HepG2 (cell line): Measurements from ENCODE around the gene TSNAXIP1. TPM values are rescaled to one million over a fixed set of nuclear protein-coding genes. Genes with fewer than 3 reads are reported as not detected.

Experiments
- BCL6 ChIP-seq: IDR thresholded peaks from 2 replicates; pipeline ENCODE4 v1.6.1; 2016; ENCODE audit warnings: missing genetic modification reagents, missing compliant biosample characterization
- NFE2L1 ChIP-seq: sonication (generic); formaldehyde crosslinking; IDR thresholded peaks from 2 replicates; pipeline ENCODE4 v1.4.0; 2020; ENCODE audit warnings: missing genetic modification reagents, mild to moderate bottlenecking, borderline replicate concordance
- STAT6 ChIP-seq: sonication (generic); formaldehyde crosslinking; IDR thresholded peaks from 2 replicates; pipeline ENCODE4 v1.4.0; 2020; ENCODE audit warnings: missing genetic modification reagents, mild to moderate bottlenecking, borderline replicate concordance
- ZNF138 ChIP-seq: sonication (generic); formaldehyde crosslinking; IDR thresholded peaks from 2 replicates; pipeline ENCODE4 v1.5.0; 2020; ENCODE audit warnings: mild to moderate bottlenecking, low read depth, missing genetic modification reagents
- ZNF550 ChIP-seq: sonication (generic); formaldehyde crosslinking; IDR thresholded peaks from 2 replicates; pipeline ENCODE4 v1.4.0; 2020; ENCODE audit warnings: mild to moderate bottlenecking, missing genetic modification reagents, borderline replicate concordance
- ZNF609 ChIP-seq: sonication (generic); formaldehyde crosslinking; IDR thresholded peaks from 2 replicates; pipeline ENCODE4 v1.4.0; 2020; ENCODE audit warnings: mild to moderate bottlenecking, missing genetic modification reagents, borderline replicate concordance
- ZNF619 ChIP-seq: sonication (generic); formaldehyde crosslinking; IDR thresholded peaks from 2 replicates; pipeline ENCODE4 v1.4.0; 2020; ENCODE audit warnings: mild to moderate bottlenecking, missing genetic modification reagents
- ZSCAN5A ChIP-seq: sonication (generic); formaldehyde crosslinking; IDR thresholded peaks from 2 replicates; pipeline ENCODE4 v1.8.0; 2022; ENCODE audit warnings: mild to moderate bottlenecking, missing genetic modification reagents, borderline replicate concordance
- polyA plus RNA-seq, 8 experiments: library from polyadenylated mRNA; depleted of rRNA in 3 of 8; stranded (reverse) in 7 of 8; unstranded in 1 of 8; fragments of >200 nt; fragmentation: Illumina TruSeq in 4 of 8; extraction: Trizol in 4 of 8; gene quantifications; 2 replicates each; pipeline versions ENCODE4 v1.2.1 to v1.2.3, GENCODE V29; 2011 to 2016; ENCODE audit warnings: low read depth in 4 of 8, missing spikeins in 1 of 8, mixed read lengths in 1 of 8; ENCODE audit not compliant: insufficient read depth in 1 of 8
- total RNA-seq, 5 experiments: library from RNA; depleted of rRNA; stranded (reverse); fragments of >200 nt; fragmentation: Illumina TruSeq; extraction: Trizol; gene quantifications; 2 replicates each; pipeline ENCODE4 v1.2.3, GENCODE V29; 2016; ENCODE audit warnings: low read depth in 1 of 5
- TF ChIP-seq, protein P1 (sequence below): sonication (generic); formaldehyde crosslinking; IDR thresholded peaks from 2 replicates; pipeline ENCODE4 v1.4.0; 2020; ENCODE audit warnings: missing genetic modification reagents, borderline replicate concordance
- TF ChIP-seq, protein P2 (sequence below): IDR thresholded peaks from 2 replicates; pipeline ENCODE4 v1.4.0; 2020; ENCODE audit warnings: mild to moderate bottlenecking, missing genetic modification reagents

TSNAXIP1 gene
- total and polyA plus RNA-seq, 2 of the 13 experiments (the other 11 are each of a cell fraction or from before 2014, with no cell fraction given), result 0.37 to 0.86 TPM

- no peak for TF ChIP-seq NFE2L1 (CRISPR knock-in tag)
- TF ChIP-seq, protein P1, sequence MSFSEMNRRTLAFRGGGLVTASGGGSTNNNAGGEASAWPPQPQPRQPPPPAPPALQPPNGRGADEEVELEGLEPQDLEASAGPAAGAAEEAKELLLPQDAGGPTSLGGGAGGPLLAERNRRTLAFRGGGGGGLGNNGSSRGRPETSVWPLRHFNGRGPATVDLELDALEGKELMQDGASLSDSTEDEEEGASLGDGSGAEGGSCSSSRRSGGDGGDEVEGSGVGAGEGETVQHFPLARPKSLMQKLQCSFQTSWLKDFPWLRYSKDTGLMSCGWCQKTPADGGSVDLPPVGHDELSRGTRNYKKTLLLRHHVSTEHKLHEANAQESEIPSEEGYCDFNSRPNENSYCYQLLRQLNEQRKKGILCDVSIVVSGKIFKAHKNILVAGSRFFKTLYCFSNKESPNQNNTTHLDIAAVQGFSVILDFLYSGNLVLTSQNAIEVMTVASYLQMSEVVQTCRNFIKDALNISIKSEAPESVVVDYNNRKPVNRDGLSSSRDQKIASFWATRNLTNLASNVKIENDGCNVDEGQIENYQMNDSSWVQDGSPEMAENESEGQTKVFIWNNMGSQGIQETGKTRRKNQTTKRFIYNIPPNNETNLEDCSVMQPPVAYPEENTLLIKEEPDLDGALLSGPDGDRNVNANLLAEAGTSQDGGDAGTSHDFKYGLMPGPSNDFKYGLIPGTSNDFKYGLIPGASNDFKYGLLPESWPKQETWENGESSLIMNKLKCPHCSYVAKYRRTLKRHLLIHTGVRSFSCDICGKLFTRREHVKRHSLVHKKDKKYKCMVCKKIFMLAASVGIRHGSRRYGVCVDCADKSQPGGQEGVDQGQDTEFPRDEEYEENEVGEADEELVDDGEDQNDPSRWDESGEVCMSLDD (CRISPR knock-in tag), result no peak
- no peak for TF ChIP-seq ZNF138 (CRISPR knock-in tag)
- no peak for TF ChIP-seq ZSCAN5A (CRISPR knock-in tag)
- TF ChIP-seq, protein P2, sequence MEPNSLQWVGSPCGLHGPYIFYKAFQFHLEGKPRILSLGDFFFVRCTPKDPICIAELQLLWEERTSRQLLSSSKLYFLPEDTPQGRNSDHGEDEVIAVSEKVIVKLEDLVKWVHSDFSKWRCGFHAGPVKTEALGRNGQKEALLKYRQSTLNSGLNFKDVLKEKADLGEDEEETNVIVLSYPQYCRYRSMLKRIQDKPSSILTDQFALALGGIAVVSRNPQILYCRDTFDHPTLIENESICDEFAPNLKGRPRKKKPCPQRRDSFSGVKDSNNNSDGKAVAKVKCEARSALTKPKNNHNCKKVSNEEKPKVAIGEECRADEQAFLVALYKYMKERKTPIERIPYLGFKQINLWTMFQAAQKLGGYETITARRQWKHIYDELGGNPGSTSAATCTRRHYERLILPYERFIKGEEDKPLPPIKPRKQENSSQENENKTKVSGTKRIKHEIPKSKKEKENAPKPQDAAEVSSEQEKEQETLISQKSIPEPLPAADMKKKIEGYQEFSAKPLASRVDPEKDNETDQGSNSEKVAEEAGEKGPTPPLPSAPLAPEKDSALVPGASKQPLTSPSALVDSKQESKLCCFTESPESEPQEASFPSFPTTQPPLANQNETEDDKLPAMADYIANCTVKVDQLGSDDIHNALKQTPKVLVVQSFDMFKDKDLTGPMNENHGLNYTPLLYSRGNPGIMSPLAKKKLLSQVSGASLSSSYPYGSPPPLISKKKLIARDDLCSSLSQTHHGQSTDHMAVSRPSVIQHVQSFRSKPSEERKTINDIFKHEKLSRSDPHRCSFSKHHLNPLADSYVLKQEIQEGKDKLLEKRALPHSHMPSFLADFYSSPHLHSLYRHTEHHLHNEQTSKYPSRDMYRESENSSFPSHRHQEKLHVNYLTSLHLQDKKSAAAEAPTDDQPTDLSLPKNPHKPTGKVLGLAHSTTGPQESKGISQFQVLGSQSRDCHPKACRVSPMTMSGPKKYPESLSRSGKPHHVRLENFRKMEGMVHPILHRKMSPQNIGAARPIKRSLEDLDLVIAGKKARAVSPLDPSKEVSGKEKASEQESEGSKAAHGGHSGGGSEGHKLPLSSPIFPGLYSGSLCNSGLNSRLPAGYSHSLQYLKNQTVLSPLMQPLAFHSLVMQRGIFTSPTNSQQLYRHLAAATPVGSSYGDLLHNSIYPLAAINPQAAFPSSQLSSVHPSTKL (CRISPR knock-in tag), result 0 out of 2 replicates have a peak, but pooled peaks have one; percentile 16
- TF ChIP-seq ZNF619 (CRISPR knock-in tag), result no peak
- TF ChIP-seq STAT6, result no peak
- TF ChIP-seq ZNF609 (CRISPR knock-in tag), result no peak
- no peak for TF ChIP-seq ZNF550 (CRISPR knock-in tag)
- TF ChIP-seq BCL6 (CRISPR knock-in tag), result peak; percentile 56
Observed at GRCh38 chr16:67856927-67857546, 50.3 kb downstream of the TSNAXIP1 start (continued).
